ENCODE data around the gene AIG1. TPM values are rescaled to one million over a fixed set of nuclear protein-coding genes. Genes with fewer than 3 reads are reported as not detected.

The AIG1 gene
- total and polyA plus RNA-seq, 2 of the 13 experiments (the other 11 are each of a cell fraction or from before 2014, with no cell fraction given), result 115 to 197 TPM

DNA sequence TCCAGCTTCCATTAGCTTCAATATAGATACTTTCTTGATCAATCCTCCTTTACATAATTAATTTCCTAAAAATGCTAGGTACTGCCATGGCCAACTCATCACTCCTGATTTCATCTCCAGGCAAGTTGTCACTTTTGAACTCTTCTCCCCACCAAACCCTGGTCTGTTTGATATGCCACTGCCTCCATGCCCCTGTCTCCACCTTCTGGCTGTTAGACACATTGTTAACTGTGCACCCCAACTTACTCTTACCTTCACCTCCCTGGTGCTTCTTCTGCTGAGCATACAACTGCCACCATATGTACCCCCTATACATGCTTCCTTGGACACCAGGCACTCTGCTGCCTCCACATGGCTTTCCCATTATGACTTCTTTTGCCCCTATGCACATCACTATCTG, 21.9 kb upstream of the AIG1 start:
- no peak overlapping the region for H3K4me3 ChIP-seq (replicated peaks in 1 of 3; ENCODE audit: insufficient read depth in 1 of 3, low read depth in 2 of 3, low read length in 3 of 3)
- H2AFZ ChIP-seq (ENCODE audit: low read length), result no peak overlapping the region
- no peak for ATAC-seq
- H3K9me3 ChIP-seq (ENCODE audit: low read length), result peaks cover 17% of the 10 kb centered on the region
- H3K4me1 ChIP-seq (ENCODE audit: insufficient read depth, low read length), result no peaks in the 10 kb centered on the region
- H3K9ac ChIP-seq (ENCODE audit: insufficient read depth, low read depth, low read length), result no peak overlapping the region
- no peaks in the 10 kb centered on the region for H4K20me1 ChIP-seq (ENCODE audit: insufficient read depth, low read length)
- H3K79me2 ChIP-seq (ENCODE audit: insufficient read depth, low read length), result no peaks in the 10 kb centered on the region
- intact Hi-C loops (cut with micrococcal nuclease; ENCODE audit: unreplicated experiment), result no loop called here
- ChIA-PET CTCF (ENCODE audit: low intra/inter-chr PET ratio, low total read pairs) (no interaction called here), POLR2A (no interaction called here)
- no peak for FAIRE-seq
- DNase-seq (ENCODE audit: low spot score), result no peak
- H3K27ac ChIP-seq (ENCODE audit: extremely low read length, insufficient read depth, low read length), result no peak overlapping the region
- H3K4me2 ChIP-seq (ENCODE audit: low read depth, low read length), result no peak overlapping the region
- in situ Hi-C loops (cut with HindIII; ENCODE audit: extremely low pct_ligation_motif_present, low pct_unique_long_range_greater_than_20kb), result no loop called here
- TF ChIP-seq STAG1 (CRISPR knock-in tag; IDR thresholded peaks at IDR 0.05), result 0 out of 2 replicates have a peak, but pooled peaks have one; percentile 29
- no peak for TF ChIP-seq CHD4 (IDR thresholded peaks at IDR 0.05; ENCODE audit: borderline replicate concordance, low read length)
- no peaks in the 10 kb centered on the region for H3K27me3 ChIP-seq (ENCODE audit: control insufficient read depth in 1 of 2, insufficient read depth in 2 of 2, low read length in 2 of 2)
- no TSS peak for BruUV-seq (replicated peaks)
- H3K36me3 ChIP-seq (replicated peaks in 1 of 2; ENCODE audit: control insufficient read depth in 1 of 2, insufficient read depth in 2 of 2, low read length in 2 of 2), result no peaks in the 10 kb centered on the region; a peak in 2 of 5 replicates

DNA sequence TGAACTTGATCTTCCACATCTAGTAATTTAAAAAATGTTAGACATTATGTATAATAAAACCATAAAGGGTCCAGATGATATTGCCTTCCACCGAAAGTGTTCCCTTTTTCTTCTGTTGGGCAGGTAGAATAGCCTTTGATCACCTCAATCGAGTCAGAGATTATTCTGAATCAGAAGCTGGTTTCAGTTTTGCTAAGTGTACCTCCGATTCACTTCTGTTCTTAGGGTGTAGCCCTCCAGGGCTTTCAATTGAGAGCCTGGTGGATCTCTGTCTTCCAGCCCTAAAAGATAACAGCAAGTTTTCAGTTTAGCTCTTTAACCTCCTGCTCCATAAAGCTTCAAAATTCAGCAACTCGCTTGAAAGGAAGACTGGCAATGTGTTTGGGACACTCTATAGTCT, 21.1 kb upstream of the AIG1 start:
- Histone ChIP-seq H3K9ac (ENCODE audit: insufficient read depth, low read depth, low read length) (no peak overlapping the region), H3K4me2 (ENCODE audit: low read depth, low read length) (no peak overlapping the region), H3K4me1 (ENCODE audit: insufficient read depth, low read length) (no peaks in the 10 kb centered on the region), H3K4me3 (replicated peaks in 1 of 3; ENCODE audit: insufficient read depth in 1 of 3, low read depth in 2 of 3, low read length in 3 of 3) (no peak overlapping the region), H3K79me2 (ENCODE audit: insufficient read depth, low read length) (no peaks in the 10 kb centered on the region), H2AFZ (ENCODE audit: low read length) (no peak overlapping the region), H3K9me3 (ENCODE audit: low read length) (peaks cover 9% of the 10 kb centered on the region), H4K20me1 (ENCODE audit: insufficient read depth, low read length) (no peaks in the 10 kb centered on the region), H3K27ac (ENCODE audit: extremely low read length, insufficient read depth, low read length) (no peak overlapping the region), H3K27me3 (ENCODE audit: control insufficient read depth in 1 of 2, insufficient read depth in 2 of 2, low read length in 2 of 2) (no peaks in the 10 kb centered on the region), H3K36me3 (replicated peaks in 1 of 2; ENCODE audit: control insufficient read depth in 1 of 2, insufficient read depth in 2 of 2, low read length in 2 of 2) (no peaks in the 10 kb centered on the region; a peak in 2 of 5 replicates)
- intact Hi-C loops (cut with micrococcal nuclease; ENCODE audit: unreplicated experiment) (no loop called here), in situ Hi-C loops (cut with HindIII; ENCODE audit: extremely low pct_ligation_motif_present, low pct_unique_long_range_greater_than_20kb) (no loop called here)
- DNase-seq (ENCODE audit: low spot score), result no peak
- no TSS peak for BruUV-seq (replicated peaks)
- WGBS (ENCODE audit: low lambda C conversion rate), result 95% methylated on average over 4 of the region's 4 CpGs
- ChIA-PET POLR2A (no interaction called here), CTCF (ENCODE audit: low intra/inter-chr PET ratio, low total read pairs) (no interaction called here)
- FAIRE-seq, result no peak
- TF ChIP-seq, protein P1, sequence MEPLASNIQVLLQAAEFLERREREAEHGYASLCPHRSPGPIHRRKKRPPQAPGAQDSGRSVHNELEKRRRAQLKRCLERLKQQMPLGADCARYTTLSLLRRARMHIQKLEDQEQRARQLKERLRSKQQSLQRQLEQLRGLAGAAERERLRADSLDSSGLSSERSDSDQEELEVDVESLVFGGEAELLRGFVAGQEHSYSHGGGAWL (CRISPR knock-in tag; IDR thresholded peaks at IDR 0.05), result no peak
- TF ChIP-seq, protein P2, sequence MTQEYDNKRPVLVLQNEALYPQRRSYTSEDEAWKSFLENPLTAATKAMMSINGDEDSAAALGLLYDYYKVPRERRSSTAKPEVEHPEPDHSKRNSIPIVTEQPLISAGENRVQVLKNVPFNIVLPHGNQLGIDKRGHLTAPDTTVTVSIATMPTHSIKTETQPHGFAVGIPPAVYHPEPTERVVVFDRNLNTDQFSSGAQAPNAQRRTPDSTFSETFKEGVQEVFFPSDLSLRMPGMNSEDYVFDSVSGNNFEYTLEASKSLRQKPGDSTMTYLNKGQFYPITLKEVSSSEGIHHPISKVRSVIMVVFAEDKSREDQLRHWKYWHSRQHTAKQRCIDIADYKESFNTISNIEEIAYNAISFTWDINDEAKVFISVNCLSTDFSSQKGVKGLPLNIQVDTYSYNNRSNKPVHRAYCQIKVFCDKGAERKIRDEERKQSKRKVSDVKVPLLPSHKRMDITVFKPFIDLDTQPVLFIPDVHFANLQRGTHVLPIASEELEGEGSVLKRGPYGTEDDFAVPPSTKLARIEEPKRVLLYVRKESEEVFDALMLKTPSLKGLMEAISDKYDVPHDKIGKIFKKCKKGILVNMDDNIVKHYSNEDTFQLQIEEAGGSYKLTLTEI (CRISPR knock-in tag; conservative IDR thresholded peaks at IDR 0.05), result no peak
- TF ChIP-seq CBX1 (IDR thresholded peaks at IDR 0.05; ENCODE audit: low read depth) (no peak), TARDBP (CRISPR knock-in tag; IDR thresholded peaks at IDR 0.05) (no peak), HMG20A (CRISPR knock-in tag; IDR thresholded peaks at IDR 0.05; ENCODE audit: borderline replicate concordance) (no peak), FLYWCH1 (CRISPR knock-in tag; IDR thresholded peaks at IDR 0.05) (no peak), TEAD3 (CRISPR knock-in tag; optimal IDR thresholded peaks at IDR 0.05; ENCODE audit: borderline replicate concordance) (no peak), NR3C1 (CRISPR knock-in tag; IDR thresholded peaks at IDR 0.05) (no peak), BRD4 (CRISPR knock-in tag; IDR thresholded peaks at IDR 0.05) (no peak)
- TF ChIP-seq, protein P3, sequence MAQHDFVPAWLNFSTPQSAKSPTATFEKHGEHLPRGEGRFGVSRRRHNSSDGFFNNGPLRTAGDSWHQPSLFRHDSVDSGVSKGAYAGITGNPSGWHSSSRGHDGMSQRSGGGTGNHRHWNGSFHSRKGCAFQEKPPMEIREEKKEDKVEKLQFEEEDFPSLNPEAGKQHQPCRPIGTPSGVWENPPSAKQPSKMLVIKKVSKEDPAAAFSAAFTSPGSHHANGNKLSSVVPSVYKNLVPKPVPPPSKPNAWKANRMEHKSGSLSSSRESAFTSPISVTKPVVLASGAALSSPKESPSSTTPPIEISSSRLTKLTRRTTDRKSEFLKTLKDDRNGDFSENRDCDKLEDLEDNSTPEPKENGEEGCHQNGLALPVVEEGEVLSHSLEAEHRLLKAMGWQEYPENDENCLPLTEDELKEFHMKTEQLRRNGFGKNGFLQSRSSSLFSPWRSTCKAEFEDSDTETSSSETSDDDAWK (CRISPR knock-in tag; IDR thresholded peaks at IDR 0.05), result no peak
- TF ChIP-seq, protein P4, sequence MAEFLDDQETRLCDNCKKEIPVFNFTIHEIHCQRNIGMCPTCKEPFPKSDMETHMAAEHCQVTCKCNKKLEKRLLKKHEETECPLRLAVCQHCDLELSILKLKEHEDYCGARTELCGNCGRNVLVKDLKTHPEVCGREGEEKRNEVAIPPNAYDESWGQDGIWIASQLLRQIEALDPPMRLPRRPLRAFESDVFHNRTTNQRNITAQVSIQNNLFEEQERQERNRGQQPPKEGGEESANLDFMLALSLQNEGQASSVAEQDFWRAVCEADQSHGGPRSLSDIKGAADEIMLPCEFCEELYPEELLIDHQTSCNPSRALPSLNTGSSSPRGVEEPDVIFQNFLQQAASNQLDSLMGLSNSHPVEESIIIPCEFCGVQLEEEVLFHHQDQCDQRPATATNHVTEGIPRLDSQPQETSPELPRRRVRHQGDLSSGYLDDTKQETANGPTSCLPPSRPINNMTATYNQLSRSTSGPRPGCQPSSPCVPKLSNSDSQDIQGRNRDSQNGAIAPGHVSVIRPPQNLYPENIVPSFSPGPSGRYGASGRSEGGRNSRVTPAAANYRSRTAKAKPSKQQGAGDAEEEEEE (CRISPR knock-in tag; IDR thresholded peaks at IDR 0.05; ENCODE audit: borderline replicate concordance), result no peak
- TF ChIP-seq, protein P5, sequence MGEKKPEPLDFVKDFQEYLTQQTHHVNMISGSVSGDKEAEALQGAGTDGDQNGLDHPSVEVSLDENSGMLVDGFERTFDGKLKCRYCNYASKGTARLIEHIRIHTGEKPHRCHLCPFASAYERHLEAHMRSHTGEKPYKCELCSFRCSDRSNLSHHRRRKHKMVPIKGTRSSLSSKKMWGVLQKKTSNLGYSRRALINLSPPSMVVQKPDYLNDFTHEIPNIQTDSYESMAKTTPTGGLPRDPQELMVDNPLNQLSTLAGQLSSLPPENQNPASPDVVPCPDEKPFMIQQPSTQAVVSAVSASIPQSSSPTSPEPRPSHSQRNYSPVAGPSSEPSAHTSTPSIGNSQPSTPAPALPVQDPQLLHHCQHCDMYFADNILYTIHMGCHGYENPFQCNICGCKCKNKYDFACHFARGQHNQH (CRISPR knock-in tag; IDR thresholded peaks at IDR 0.05), result no peak
- ATAC-seq, result no peak

All from HepG2 (cell line).